Mesenchymal stem cell (in vitro differentiated cells and primary cell): ENCODE data around the gene CAPZB.

Experiments
- DNase-seq: peaks from one replicate; pipeline ENCODE4 v3.0.0-alpha.2; 2013
- H2AFZ ChIP-seq: one replicate; pipeline ENCODE4 v1.6.1; 2013; ENCODE audit warnings: low read depth, mild to moderate bottlenecking, control low read depth, inconsistent platforms, low read length, moderate library complexity
- H2AK5ac ChIP-seq: 2 replicates; pipeline ENCODE4 v1.6.1; 2013; ENCODE audit warnings: low read length, moderate library complexity, mild to moderate bottlenecking, inconsistent platforms; ENCODE audit not compliant: severe bottlenecking
- H2BK120ac ChIP-seq: one replicate; pipeline ENCODE4 v1.6.1; 2013; ENCODE audit warnings: low read depth, mild to moderate bottlenecking, inconsistent platforms, low read length, moderate library complexity
- H2BK12ac ChIP-seq, 2 experiments: one replicate each; pipeline ENCODE4 v1.6.1; 2013; ENCODE audit warnings: inconsistent platforms in 2 of 2, low read length in 2 of 2, mild to moderate bottlenecking in 2 of 2, moderate library complexity in 2 of 2, control low read depth in 1 of 2
- H2BK15ac ChIP-seq: one replicate; pipeline ENCODE4 v1.6.1; 2013; ENCODE audit warnings: mild to moderate bottlenecking, low read depth, inconsistent platforms; ENCODE audit not compliant: poor library complexity, severe bottlenecking
- H2BK5ac ChIP-seq: 2 replicates; pipeline ENCODE4 v1.6.1; 2013; ENCODE audit warnings: low read depth, mild to moderate bottlenecking, low read length, control low read depth, inconsistent platforms; ENCODE audit not compliant: poor library complexity, severe bottlenecking
- H3K14ac ChIP-seq, 2 experiments: one replicate each; pipeline ENCODE4 v1.6.1; 2013; ENCODE audit warnings: inconsistent platforms in 2 of 2, low read length in 2 of 2, control low read depth in 1 of 2, mild to moderate bottlenecking in 1 of 2, moderate library complexity in 1 of 2
- H3K18ac ChIP-seq, 2 experiments: one replicate each; pipeline ENCODE4 v1.6.1; 2013; ENCODE audit warnings: inconsistent platforms in 2 of 2, low read length in 2 of 2, control low read depth in 1 of 2, low read depth in 1 of 2, mild to moderate bottlenecking in 1 of 2
- H3K23ac ChIP-seq, 2 experiments: one replicate each; pipeline ENCODE4 v1.6.1; 2013; ENCODE audit warnings: inconsistent platforms in 2 of 2, low read length in 2 of 2, mild to moderate bottlenecking in 2 of 2, moderate library complexity in 2 of 2, control low read depth in 1 of 2
- H3K27ac ChIP-seq: 2 replicates; pipeline ENCODE4 v1.5.1; 2013; ENCODE audit warnings: mild to moderate bottlenecking, moderate library complexity, low read length, control low read depth, inconsistent platforms; ENCODE audit not compliant: poor library complexity, severe bottlenecking
- H3K27me3 ChIP-seq, 2 experiments: 2 replicates each; pipeline versions ENCODE4 v1.6.1 to v1.7.0; 2013; ENCODE audit warnings: low read length in 2 of 2, mild to moderate bottlenecking in 2 of 2, moderate library complexity in 2 of 2, control low read depth in 1 of 2, inconsistent platforms in 1 of 2; ENCODE audit not compliant: control insufficient read depth in 1 of 2, insufficient read depth in 1 of 2
- H3K36me3 ChIP-seq, 2 experiments: 2 replicates each; pipeline versions ENCODE4 v1.6.1 to v1.7.0; 2013; ENCODE audit warnings: low read length in 2 of 2, control low read depth in 1 of 2, inconsistent platforms in 1 of 2, low read depth in 1 of 2, mild to moderate bottlenecking in 1 of 2; ENCODE audit not compliant: insufficient read depth in 2 of 2, control insufficient read depth in 1 of 2
- H3K4ac ChIP-seq, 2 experiments: one replicate each; pipeline ENCODE4 v1.6.1; 2013; ENCODE audit warnings: inconsistent platforms in 2 of 2, low read length in 2 of 2, mild to moderate bottlenecking in 2 of 2, moderate library complexity in 2 of 2, control low read depth in 1 of 2, low read depth in 1 of 2
- H3K4me1 ChIP-seq: 2 replicates; pipeline ENCODE4 v1.6.1; 2013; ENCODE audit warnings: low read depth, low read length, control low read depth; ENCODE audit not compliant: control insufficient read depth, insufficient read depth
- H3K4me2 ChIP-seq: 2 replicates; pipeline ENCODE4 v1.6.1; 2013; ENCODE audit warnings: low read length, mild to moderate bottlenecking, inconsistent platforms; ENCODE audit not compliant: poor library complexity, severe bottlenecking
- H3K4me3 ChIP-seq, 2 experiments: 2 replicates each; pipeline versions ENCODE4 v1.5.1 to v1.7.0; 2013; ENCODE audit warnings: low read length in 2 of 2, mild to moderate bottlenecking in 2 of 2, control low read depth in 1 of 2, low read depth in 1 of 2; ENCODE audit not compliant: insufficient read depth in 1 of 2
- H3K79me1 ChIP-seq: replicated peaks from 2 replicates; pipeline ENCODE4 v1.6.1; 2013; ENCODE audit warnings: mild to moderate bottlenecking, control low read depth, low read length, inconsistent platforms; ENCODE audit not compliant: poor library complexity, severe bottlenecking
- H3K9ac ChIP-seq: 2 replicates; pipeline ENCODE4 v1.7.0; 2013; ENCODE audit warnings: mild to moderate bottlenecking, low read length, moderate library complexity
- H3K9me3 ChIP-seq: 2 replicates; pipeline ENCODE4 v1.7.0; 2013; ENCODE audit warnings: mild to moderate bottlenecking, low read length; ENCODE audit not compliant: control insufficient read depth
- H4K8ac ChIP-seq: one replicate; pipeline ENCODE4 v1.6.1; 2013; ENCODE audit warnings: inconsistent platforms, mild to moderate bottlenecking, low read length, moderate library complexity
- H4K91ac ChIP-seq: one replicate; pipeline ENCODE4 v1.6.1; 2013; ENCODE audit warnings: mild to moderate bottlenecking, low read length, inconsistent platforms
- WGBS: methylation state at CpG from one replicate; pipeline ENCODE4 v1.1.7; 2013; ENCODE audit warnings: mixed read lengths; 5-methylcytosine and 5-hydroxymethylcytosine counted together

Gene CAPZB

DNA sequence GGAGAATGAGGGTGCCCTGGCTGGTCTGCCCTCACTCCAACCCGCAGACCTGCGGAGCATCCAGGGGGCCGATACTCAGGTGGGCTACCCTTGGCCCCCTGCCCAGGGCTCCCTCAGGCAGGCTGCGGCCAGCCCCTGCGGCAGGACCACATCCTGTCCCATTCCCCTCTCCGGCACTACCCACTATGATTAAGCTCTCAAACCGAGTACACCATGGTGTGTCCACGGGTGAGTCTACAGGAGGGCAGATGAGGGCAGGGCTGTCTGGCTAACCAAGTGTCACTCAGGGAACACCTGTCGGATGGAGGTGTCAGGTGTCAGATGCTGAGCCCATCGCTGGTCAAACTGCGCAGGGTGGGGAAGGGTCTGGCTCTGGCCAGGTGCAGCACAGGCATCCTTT lies 126.0 kb downstream of the CAPZB start:
- Histone ChIP-seq H3K36me3 (peaks cover 52 to 58% of the 10 kb centered on the region in 2 experiments), H2BK15ac (no peak overlapping the region), H3K4me1 (peaks cover 27% of the 10 kb centered on the region), H3K27ac (no peak overlapping the region), H2BK5ac (no peak overlapping the region), H3K27me3 (no peaks in the 10 kb centered on the region), H3K4ac (no peak overlapping the region), H2BK120ac (no peak overlapping the region), H2BK12ac (no peak overlapping the region), H3K4me3 (no peak overlapping the region), H3K23ac (no peak overlapping the region), H2AFZ (no peak overlapping the region), H4K91ac (no peak overlapping the region), H3K9me3 (no peaks in the 10 kb centered on the region), H3K9ac (no peak overlapping the region), H3K14ac (no peak overlapping the region), H2AK5ac (no peak overlapping the region), H4K8ac (no peak overlapping the region), H3K4me2 (no peak overlapping the region), H3K18ac (no peak overlapping the region), H3K79me1 (peaks cover 43% of the 10 kb centered on the region)
- WGBS, result 94% methylated on average over 10 of the region's 11 CpGs
- DNase-seq, result no peak

DNA sequence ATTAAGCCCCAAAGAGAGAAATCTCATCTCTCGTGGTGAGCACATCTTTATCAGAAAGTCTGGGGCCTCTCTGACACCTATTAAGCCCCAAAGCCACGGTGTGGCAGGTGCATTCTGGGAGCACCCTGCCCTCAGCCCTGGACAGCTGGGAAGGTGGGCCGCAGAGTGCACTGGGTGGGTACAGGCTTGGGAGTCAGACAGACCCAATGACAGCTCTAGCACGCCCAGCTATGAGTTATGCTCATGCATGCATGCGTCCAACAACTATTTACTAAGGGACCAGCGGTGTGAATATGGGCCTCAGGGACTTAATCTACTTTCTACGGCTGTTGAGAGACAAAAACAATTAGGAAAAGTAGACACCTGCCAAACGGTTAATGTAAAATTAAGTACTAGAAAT lies 126.6 kb downstream of the CAPZB start:
- H3K23ac ChIP-seq, result no peak overlapping the region
- H2AFZ ChIP-seq, result no peak overlapping the region
- H2BK120ac ChIP-seq, result no peak overlapping the region
- no peak overlapping the region for H3K18ac ChIP-seq
- no peak overlapping the region for H3K4me2 ChIP-seq
- H3K36me3 ChIP-seq, result peaks cover 51 to 61% of the 10 kb centered on the region in 2 experiments
- peaks cover 31% of the 10 kb centered on the region for H3K4me1 ChIP-seq
- no peaks in the 10 kb centered on the region for H3K27me3 ChIP-seq
- H2BK5ac ChIP-seq, result no peak overlapping the region
- no peak overlapping the region for H2AK5ac ChIP-seq
- H2BK12ac ChIP-seq, result no peak overlapping the region
- H3K79me1 ChIP-seq, result peaks cover 41% of the 10 kb centered on the region
- H3K9me3 ChIP-seq, result no peaks in the 10 kb centered on the region
- H4K91ac ChIP-seq, result no peak overlapping the region
- H3K14ac ChIP-seq, result no peak overlapping the region
- no peak overlapping the region for H3K27ac ChIP-seq
- H3K4me3 ChIP-seq, result no peak overlapping the region
- 96% methylated on average over 6 of the region's 8 CpGs for WGBS
- H3K4ac ChIP-seq, result no peak overlapping the region
- H2BK15ac ChIP-seq, result no peak overlapping the region
- no peak for DNase-seq
- no peak overlapping the region for H4K8ac ChIP-seq
- no peak overlapping the region for H3K9ac ChIP-seq

DNA sequence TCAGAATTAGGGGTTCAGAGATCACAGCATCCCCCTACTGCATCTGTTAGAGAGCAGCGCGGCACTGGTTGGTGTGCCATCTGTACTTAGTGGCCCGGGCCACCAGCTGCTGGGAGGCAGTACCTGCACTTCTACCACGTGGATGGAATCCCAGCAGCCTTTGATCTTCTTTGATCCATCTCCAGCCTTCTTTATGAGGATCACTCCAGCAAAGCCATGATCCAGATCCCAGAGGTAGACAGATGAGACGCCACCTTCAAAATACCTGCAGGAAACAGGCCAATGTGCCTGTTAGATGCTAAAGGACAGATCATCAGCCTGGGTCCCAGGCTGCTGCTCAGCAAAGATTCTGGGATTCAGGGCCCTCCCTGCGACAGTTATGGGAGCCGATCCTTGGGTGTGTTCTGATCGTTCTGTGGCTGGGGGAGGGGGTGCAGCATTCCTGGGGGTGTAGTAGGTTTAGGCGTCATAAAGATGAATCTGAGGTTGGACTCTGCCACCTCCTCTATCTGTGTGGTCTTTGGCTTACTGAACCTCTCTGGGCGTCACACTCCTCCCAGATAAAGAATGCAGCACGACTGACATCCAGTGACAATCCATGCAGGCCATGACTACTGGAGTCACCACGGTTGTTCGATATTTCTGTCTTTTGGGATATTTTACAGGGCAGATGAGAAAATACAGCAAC lies 127.9 kb downstream of the CAPZB start:
- no peak overlapping the region for H2BK15ac ChIP-seq
- H2AFZ ChIP-seq, result no peak overlapping the region
- 97% methylated on average over 13 of the region's 13 CpGs for WGBS

GRCh38 chr1:19356266-19356665 lies 129.1 kb downstream of the CAPZB start:
- Histone ChIP-seq H2AFZ (no peak overlapping the region), H3K23ac (no peak overlapping the region), H3K14ac (no peak overlapping the region), H2AK5ac (no peak overlapping the region), H3K27me3 (no peaks in the 10 kb centered on the region), H3K79me1 (peaks cover 51% of the 10 kb centered on the region), H3K27ac (no peak overlapping the region), H2BK5ac (no peak overlapping the region), H3K4me2 (no peak overlapping the region), H3K36me3 (peaks cover 59 to 81% of the 10 kb centered on the region in 2 experiments), H3K4ac (no peak overlapping the region), H4K91ac (no peak overlapping the region), H2BK120ac (no peak overlapping the region), H3K4me3 (no peak overlapping the region), H3K9me3 (no peaks in the 10 kb centered on the region), H2BK12ac (no peak overlapping the region), H2BK15ac (no peak overlapping the region), H3K9ac (no peak overlapping the region), H3K18ac (no peak overlapping the region), H4K8ac (no peak overlapping the region), H3K4me1 (peaks cover 37% of the 10 kb centered on the region)
- 98% methylated on average over 5 of the region's 5 CpGs for WGBS
- no peak for DNase-seq

More for the DNA sequence above, 127.9 kb downstream of the CAPZB start:
- no peak overlapping the region for H2AK5ac ChIP-seq
- H3K27me3 ChIP-seq, result no peaks in the 10 kb centered on the region
- peaks cover 41% of the 10 kb centered on the region for H3K4me1 ChIP-seq
- no peak overlapping the region for H2BK12ac ChIP-seq
- H3K9me3 ChIP-seq, result no peaks in the 10 kb centered on the region
- H3K27ac ChIP-seq, result no peak overlapping the region
- H3K4ac ChIP-seq, result no peak overlapping the region
- no peak overlapping the region for H2BK5ac ChIP-seq
- no peak overlapping the region for H3K4me2 ChIP-seq
- peaks cover 43% of the 10 kb centered on the region for H3K79me1 ChIP-seq
- H3K4me3 ChIP-seq, result no peak overlapping the region
- DNase-seq, result no peak
- H3K14ac ChIP-seq, result no peak overlapping the region
- H3K36me3 ChIP-seq, result peaks cover 55 to 69% of the 10 kb centered on the region in 2 experiments
- no peak overlapping the region for H2BK120ac ChIP-seq
- H3K18ac ChIP-seq, result no peak overlapping the region
- no peak overlapping the region for H3K23ac ChIP-seq
- H4K8ac ChIP-seq, result no peak overlapping the region
- no peak overlapping the region for H3K9ac ChIP-seq
- no peak overlapping the region for H4K91ac ChIP-seq
